ENCODE results near the gene MSL1. TPM values are rescaled to one million over a fixed set of nuclear protein-coding genes. Genes with fewer than 3 reads are reported as not detected.

MSL1 gene
- total RNA-seq, 3 donors from 2014 or later (not counting 1 experiment from before 2014, with no cell fraction given): 99.0 to 124 (median 110) TPM

DNA sequence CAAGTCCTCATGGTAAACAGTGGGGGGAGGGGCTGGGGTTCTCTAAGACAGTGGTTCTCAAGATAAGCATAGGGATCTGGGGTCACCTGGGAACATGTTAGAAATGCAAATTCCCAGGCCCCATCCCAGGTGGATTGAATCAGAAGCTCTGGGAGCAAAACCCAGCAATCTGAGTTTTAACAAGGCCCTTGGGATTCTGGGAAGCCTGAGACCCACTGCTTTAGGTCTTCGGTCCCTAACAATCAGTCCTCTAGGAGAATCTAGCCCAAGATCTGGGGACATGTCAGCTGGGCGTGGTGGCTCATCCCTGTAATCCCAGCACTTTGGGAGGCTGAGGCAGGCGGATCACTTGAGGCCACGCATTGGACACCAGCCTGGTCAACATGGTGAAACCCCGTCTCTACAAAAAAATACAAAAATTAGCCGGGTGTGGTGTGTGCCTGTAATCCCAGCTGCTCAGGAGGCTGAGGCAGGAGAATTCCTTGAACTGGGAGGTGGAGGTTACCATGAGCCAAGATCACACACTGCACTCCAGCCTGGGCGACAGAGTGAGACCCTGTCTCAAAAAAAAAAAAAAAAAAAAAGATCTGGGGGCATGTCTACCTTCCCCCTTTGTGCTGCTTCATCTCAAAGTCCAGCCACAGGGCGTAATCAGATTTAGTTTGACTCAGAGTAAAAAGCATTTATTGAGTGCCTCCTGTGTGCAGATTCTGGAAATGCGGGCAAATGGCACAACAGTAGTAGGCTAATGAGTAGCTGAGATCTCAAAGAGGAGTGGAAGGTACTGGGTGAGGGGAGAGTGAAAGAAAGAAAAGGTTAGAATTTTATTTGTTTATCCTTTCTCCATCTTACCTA is 12.6 kb upstream of the MSL1 start:
- no peaks in the 10 kb centered on the region for H3K9me3 ChIP-seq (ENCODE audit: control insufficient read depth, insufficient read depth, low read length)
- WGBS (ENCODE audit: insufficient coverage): 97% methylated on average over 8 of the region's 9 CpGs
- TF ChIP-seq, protein P1, sequence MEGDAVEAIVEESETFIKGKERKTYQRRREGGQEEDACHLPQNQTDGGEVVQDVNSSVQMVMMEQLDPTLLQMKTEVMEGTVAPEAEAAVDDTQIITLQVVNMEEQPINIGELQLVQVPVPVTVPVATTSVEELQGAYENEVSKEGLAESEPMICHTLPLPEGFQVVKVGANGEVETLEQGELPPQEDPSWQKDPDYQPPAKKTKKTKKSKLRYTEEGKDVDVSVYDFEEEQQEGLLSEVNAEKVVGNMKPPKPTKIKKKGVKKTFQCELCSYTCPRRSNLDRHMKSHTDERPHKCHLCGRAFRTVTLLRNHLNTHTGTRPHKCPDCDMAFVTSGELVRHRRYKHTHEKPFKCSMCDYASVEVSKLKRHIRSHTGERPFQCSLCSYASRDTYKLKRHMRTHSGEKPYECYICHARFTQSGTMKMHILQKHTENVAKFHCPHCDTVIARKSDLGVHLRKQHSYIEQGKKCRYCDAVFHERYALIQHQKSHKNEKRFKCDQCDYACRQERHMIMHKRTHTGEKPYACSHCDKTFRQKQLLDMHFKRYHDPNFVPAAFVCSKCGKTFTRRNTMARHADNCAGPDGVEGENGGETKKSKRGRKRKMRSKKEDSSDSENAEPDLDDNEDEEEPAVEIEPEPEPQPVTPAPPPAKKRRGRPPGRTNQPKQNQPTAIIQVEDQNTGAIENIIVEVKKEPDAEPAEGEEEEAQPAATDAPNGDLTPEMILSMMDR (IDR thresholded peaks at IDR 0.05): no peak
- no peak for ATAC-seq
- Mint-ChIP-seq H3K36me3 (no peaks in the 10 kb centered on the region), H3K27ac (peak overlapping the region; percentile 98 to 99), H3K4me1 (peaks cover 86 to 88% of the 10 kb centered on the region in 2 donors), H3K27me3 (ENCODE audit: low read depth in 2 of 2) (no peaks in the 10 kb centered on the region), H3K9me3 (no peaks in the 10 kb centered on the region), H3K4me3 (no peak overlapping the region)
- H3K4me3 ChIP-seq (ENCODE audit: low read length): no peak overlapping the region
- intact Hi-C loops (cut with micrococcal nuclease): loop anchor here (1.0 to 10.0 kb wide), 2 partner anchors 13 to 334 kb away; no protein-coding TSS in a partner anchor
- peaks cover 87% of the 10 kb centered on the region for H3K4me1 ChIP-seq (ENCODE audit: control insufficient read depth, insufficient read depth, low read length)
- peak in 1 of 2 donors; percentile 50 for DNase-seq
- no peaks in the 10 kb centered on the region for H3K36me3 ChIP-seq (ENCODE audit: control insufficient read depth, insufficient read depth, low read length)
- H3K27ac ChIP-seq (ENCODE audit: low read length): peak overlapping the region; percentile 94
- no peaks in the 10 kb centered on the region for H3K27me3 ChIP-seq (ENCODE audit: control insufficient read depth, insufficient read depth, low read length)

DNA sequence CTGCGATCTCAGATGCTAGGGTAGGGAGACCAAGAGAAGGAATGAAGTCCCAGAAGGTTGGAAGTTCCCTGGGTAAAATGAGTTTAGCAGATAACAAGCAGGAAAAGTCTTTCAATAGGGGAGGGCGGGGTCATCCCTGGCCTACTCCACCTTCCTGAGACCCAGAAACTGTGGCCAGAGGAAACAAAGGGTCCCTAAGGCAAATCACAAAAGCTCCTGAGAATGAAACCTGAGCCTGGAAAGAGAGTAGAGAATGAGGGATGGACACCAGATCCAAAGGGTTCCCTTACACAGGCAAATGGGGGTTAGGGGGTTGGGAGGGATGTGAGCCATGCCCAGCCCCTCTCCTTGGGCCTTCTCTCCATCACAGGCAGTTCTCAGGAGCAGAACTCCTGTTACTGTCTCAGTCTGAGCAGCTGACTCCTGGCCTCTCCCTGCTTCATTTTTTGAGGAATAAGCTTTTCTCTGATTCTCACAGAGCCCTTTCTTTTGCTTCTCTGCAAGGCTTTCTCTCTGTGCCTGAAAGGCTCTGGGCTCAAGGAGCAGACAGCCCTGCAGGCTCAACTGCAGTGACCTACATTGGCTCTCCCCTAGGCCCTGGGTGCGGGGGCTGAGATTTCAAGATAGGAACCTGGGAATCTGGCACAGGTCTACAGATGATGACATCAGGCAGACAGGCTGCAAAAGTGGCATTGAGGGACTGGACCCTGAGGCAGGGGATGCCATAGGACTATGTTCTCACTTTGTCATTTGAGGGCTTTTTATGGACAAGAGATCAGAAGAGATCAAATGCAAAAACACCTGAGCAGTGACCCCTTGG is 11.5 kb upstream of the MSL1 start:
- Mint-ChIP-seq H3K36me3 (no peaks in the 10 kb centered on the region), H3K9me3 (no peaks in the 10 kb centered on the region), H3K4me1 (peaks cover 77 to 80% of the 10 kb centered on the region in 2 donors), H3K27me3 (ENCODE audit: low read depth in 2 of 2) (no peaks in the 10 kb centered on the region), H3K4me3 (peak overlapping the region; percentile 85), H3K27ac (peak overlapping the region; percentile 98 to 99)
- H3K4me1 ChIP-seq (ENCODE audit: control insufficient read depth, insufficient read depth, low read length): peaks cover 81% of the 10 kb centered on the region
- WGBS (ENCODE audit: insufficient coverage): 80% methylated on average over 3 of the region's 3 CpGs
- ATAC-seq (no peak), DNase-seq (no peak)
- H3K27me3 ChIP-seq (ENCODE audit: control insufficient read depth, insufficient read depth, low read length): no peaks in the 10 kb centered on the region
- no peak overlapping the region for H3K4me3 ChIP-seq (ENCODE audit: low read length)
- H3K36me3 ChIP-seq (ENCODE audit: control insufficient read depth, insufficient read depth, low read length): no peaks in the 10 kb centered on the region
- TF ChIP-seq, protein P1 (IDR thresholded peaks at IDR 0.05): no peak
- intact Hi-C loops (cut with micrococcal nuclease): loop anchor here (5.0 kb wide), 1 partner anchor 48 kb away; the partner anchor contains the start of gene THRA
- H3K27ac ChIP-seq (ENCODE audit: low read length): no peak overlapping the region
- no peaks in the 10 kb centered on the region for H3K9me3 ChIP-seq (ENCODE audit: control insufficient read depth, insufficient read depth, low read length)

DNA sequence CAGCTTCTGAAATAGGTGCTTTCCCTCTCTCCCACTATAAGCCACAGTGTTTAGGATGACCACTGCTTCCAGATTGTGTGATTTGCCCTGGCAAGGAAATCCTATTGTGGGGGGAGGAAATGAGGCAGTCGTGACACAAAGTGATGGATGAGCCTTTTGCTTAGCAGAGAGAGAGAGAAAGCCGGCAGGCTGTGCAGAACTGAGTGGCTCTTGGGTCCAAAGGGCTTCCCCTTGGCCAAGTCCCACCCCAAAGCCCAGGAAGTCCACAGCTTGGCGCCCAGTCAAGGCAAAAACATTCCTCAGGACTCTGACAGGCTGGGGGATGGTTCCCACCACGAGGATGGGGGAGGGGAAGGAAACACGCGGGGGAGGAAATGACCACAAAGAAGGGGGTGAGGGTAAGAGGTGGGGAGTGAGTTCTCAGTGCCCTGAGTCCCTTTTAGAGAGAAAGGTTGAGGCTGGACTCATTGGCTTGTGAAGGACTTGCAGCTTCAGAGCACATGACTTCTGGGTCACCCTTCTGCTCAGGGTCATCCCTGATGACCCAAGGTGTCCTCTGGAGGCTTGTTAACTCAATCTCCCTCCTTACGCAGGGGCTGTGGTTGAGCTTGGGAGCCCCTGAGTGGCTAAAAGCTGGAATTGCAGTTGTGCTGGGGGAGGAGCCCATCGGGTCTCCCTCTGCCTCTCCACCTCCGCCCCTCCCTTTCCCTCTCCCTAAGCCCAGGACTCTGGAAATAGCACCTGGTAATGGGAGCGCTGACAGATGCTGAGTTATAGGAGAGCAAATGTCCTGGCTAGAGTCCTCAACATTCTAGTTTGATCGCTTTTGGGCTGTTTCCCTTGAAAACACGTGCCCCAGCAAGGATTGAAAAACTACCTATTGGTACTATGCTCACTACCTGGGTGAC is 10.3 kb upstream of the MSL1 start:
- intact Hi-C loops (cut with micrococcal nuclease): loop anchor here (2.0 to 5.0 kb wide), 2 partner anchors 41 to 49 kb away; partner anchors contain the start of gene THRA
- no peaks in the 10 kb centered on the region for H3K9me3 Mint-ChIP-seq
- no peaks in the 10 kb centered on the region for H3K27me3 Mint-ChIP-seq (ENCODE audit: low read depth in 2 of 2)
- Histone ChIP-seq H3K27me3 (ENCODE audit: control insufficient read depth, insufficient read depth, low read length) (no peaks in the 10 kb centered on the region), H3K27ac (ENCODE audit: low read length) (peak overlapping the region; percentile 58), H3K9me3 (ENCODE audit: control insufficient read depth, insufficient read depth, low read length) (no peaks in the 10 kb centered on the region), H3K4me3 (ENCODE audit: low read length) (no peak overlapping the region), H3K36me3 (ENCODE audit: control insufficient read depth, insufficient read depth, low read length) (no peaks in the 10 kb centered on the region), H3K4me1 (ENCODE audit: control insufficient read depth, insufficient read depth, low read length) (peaks cover 71% of the 10 kb centered on the region)
- peak in 1 of 2 donors; percentile 88 for DNase-seq
- 1% methylated on average over 10 of the region's 12 CpGs for WGBS (ENCODE audit: insufficient coverage)
- TF ChIP-seq, protein P1 (IDR thresholded peaks at IDR 0.05): peak; percentile 64
- peak overlapping the region; percentile 98 to 99 for H3K27ac Mint-ChIP-seq
- ATAC-seq: peak; percentile 46 to 59 (median 49)
- H3K4me1 Mint-ChIP-seq: peaks cover 65 to 67% of the 10 kb centered on the region in 2 donors
- peak overlapping the region; percentile 85 for H3K4me3 Mint-ChIP-seq
- H3K36me3 Mint-ChIP-seq: no peaks in the 10 kb centered on the region
